Right atrium auricular region (tissue), 2 donors: ENCODE measurements around the gene RERE. TPM values are rescaled to one million over a fixed set of nuclear protein-coding genes. Genes with fewer than 3 reads are reported as not detected.
"Not testable (repeated sequence)": the region's sequence is repeated elsewhere in the genome, so short reads cannot be mapped to it uniquely, and the experiment has no call there.

ENCODE experiments used
- DNase-seq: peaks from one replicate; pipeline ENCODE4 v3.0.0-alpha.2; 2019; ENCODE audit warnings: low spot score
- H3K27ac ChIP-seq, 2 donors: fragments of 200-600 bp; sonication (generic); 1 replicate in 1 of 2; 2 replicates in 1 of 2; pipeline ENCODE4 v1.5.1; 2016 to 2019
- H3K27me3 ChIP-seq, 2 donors: fragments of 200-600 bp; sonication (generic); one replicate each; pipeline versions ENCODE4 v1.5.1 to v1.6.0; 2017 to 2019
- H3K36me3 ChIP-seq: fragments of 200-600 bp; sonication (generic); one replicate; pipeline ENCODE4 v1.5.1; 2016
- H3K4me1 ChIP-seq, 2 donors: fragments of 200-600 bp; sonication (generic); one replicate each; pipeline versions ENCODE4 v1.5.1 to v1.6.0; 2017 to 2019
- H3K4me3 ChIP-seq, 2 donors: fragments of 200-600 bp; sonication (generic); 1 replicate in 1 of 2; 2 replicates in 1 of 2; pipeline ENCODE4 v1.5.1; 2017 to 2019; ENCODE audit warnings: mild to moderate bottlenecking in 1 of 2, moderate library complexity in 1 of 2
- H3K9me3 ChIP-seq, 2 donors: fragments of 200-600 bp; sonication (generic); one replicate each; pipeline ENCODE4 v1.5.1; 2019
- total RNA-seq, 2 donors: library from RNA; depleted of rRNA; stranded (reverse); fragments of >200 nt; gene quantifications; one replicate each; pipeline ENCODE4 v1.1.0, GENCODE V29; 2016
- TF ChIP-seq, protein P1 (sequence below), 2 donors: fragments of 200-600 bp; sonication (generic); IDR thresholded peaks; one replicate each; pipeline ENCODE4 v1.5.1; 2019; ENCODE audit warnings: antibody characterized with exemption in 2 of 2

RERE gene
- total RNA-seq, 2 donors from 2014 or later: 99.8 to 125 TPM

DNA sequence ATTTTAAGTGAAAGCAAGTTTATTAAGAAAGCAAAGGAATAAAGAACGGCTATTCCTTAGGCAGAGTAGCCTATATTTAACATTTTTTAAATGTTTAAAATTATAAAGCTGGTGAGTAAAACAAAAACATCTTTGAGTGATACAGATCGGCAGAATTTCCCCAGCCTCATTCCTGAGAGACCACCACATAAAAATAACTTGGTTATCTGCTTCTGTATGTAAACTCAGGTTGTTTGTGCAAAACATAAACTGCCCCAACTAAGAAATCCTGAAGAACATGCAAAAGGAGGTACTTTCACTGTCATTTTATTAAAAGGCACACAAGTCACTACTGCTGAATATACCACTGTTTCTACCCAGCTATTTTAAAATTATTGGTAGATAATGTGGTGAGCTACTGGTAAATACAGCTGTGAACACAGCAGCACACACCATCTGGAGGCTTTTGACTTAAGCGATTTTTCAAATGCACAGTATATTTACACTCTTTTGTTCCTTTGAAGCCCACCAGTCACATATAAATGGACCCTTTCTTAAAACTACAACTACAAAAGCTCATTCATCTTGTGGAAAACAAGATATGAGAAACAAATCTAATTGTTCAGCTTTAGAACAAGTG is 119.3 kb downstream of the RERE start:
- Histone ChIP-seq H3K27me3 (no peaks in the 10 kb centered on the region), H3K27ac (no peak overlapping the region), H3K4me3 (no peak overlapping the region), H3K4me1 (peaks cover 0 to 33% of the 10 kb centered on the region in 2 donors), H3K9me3 (no peaks in the 10 kb centered on the region), H3K36me3 (no peaks in the 10 kb centered on the region)
- no peak for DNase-seq
- TF ChIP-seq, protein P1, sequence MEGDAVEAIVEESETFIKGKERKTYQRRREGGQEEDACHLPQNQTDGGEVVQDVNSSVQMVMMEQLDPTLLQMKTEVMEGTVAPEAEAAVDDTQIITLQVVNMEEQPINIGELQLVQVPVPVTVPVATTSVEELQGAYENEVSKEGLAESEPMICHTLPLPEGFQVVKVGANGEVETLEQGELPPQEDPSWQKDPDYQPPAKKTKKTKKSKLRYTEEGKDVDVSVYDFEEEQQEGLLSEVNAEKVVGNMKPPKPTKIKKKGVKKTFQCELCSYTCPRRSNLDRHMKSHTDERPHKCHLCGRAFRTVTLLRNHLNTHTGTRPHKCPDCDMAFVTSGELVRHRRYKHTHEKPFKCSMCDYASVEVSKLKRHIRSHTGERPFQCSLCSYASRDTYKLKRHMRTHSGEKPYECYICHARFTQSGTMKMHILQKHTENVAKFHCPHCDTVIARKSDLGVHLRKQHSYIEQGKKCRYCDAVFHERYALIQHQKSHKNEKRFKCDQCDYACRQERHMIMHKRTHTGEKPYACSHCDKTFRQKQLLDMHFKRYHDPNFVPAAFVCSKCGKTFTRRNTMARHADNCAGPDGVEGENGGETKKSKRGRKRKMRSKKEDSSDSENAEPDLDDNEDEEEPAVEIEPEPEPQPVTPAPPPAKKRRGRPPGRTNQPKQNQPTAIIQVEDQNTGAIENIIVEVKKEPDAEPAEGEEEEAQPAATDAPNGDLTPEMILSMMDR (IDR thresholded peaks at IDR 0.05): no peak

DNA sequence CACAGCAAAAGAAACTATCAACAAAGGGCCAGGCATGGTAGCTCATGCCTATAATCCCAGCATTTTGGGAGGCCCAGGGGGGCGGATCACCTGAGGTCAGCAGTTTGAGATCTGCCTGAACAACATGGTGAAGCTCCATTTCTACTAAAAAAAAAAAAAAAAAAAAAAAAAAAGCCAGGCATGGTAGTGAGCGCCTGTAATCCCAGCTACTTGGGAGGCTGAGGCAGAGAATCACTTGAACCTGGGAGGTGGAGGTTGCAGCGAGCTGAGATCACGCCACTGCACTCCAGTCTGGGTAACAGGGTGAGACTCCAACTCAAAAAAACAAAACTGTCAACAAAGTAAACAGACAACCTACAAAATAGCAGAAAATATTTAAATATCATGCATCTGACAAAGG is 122.0 kb downstream of the RERE start:
- peaks cover 0 to 16% of the 10 kb centered on the region in 2 donors for H3K4me1 ChIP-seq
- H3K9me3 ChIP-seq, H3K4me3 ChIP-seq, H3K27me3 ChIP-seq, H3K27ac ChIP-seq, DNase-seq, H3K36me3 ChIP-seq: not testable (repeated sequence)

DNA sequence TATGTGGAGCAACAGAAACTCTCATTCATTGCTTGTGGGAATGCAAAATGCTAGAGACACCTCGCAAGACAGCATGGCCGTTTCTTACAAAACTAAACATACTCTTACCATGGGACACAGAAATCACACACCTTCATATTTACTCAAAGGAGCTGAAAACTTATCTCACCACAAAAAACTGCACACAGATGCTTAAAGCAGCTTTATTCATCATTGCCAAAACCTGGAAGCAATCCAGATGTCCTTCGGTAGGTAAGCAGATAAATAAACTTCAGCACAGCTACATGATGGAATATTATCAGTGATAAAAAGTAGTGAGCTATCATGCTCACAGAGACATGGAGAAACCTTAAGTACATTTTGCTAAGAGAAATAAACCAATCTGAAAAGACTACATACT is 124.3 kb downstream of the RERE start:
- no peaks in the 10 kb centered on the region for H3K36me3 ChIP-seq
- H3K4me1 ChIP-seq: peaks cover 0 to 10% of the 10 kb centered on the region in 2 donors
- no peaks in the 10 kb centered on the region for H3K9me3 ChIP-seq
- TF ChIP-seq, protein P1 (IDR thresholded peaks at IDR 0.05): no peak
- H3K27me3 ChIP-seq: no peaks in the 10 kb centered on the region
- no peak overlapping the region for H3K4me3 ChIP-seq
- H3K27ac ChIP-seq: no peak overlapping the region
- no peak for DNase-seq

DNA sequence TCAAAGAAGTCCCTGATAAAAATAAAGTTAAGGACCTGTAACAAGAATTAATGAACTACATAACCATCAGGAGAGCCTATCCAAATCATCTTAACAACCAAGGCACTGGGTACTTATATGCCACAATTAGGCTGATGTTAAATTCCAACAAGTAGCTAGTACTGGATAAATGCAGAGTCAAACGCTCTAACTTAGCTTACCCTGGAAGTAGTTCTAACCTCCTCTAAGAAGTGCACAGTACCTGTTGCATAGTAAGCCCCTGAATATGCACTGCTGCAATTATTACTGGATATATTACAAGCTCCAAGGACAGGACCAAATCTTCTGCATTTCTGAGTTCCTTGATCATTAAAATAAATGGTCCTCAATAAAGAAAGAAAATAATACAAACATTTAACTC is 125.8 kb downstream of the RERE start:
- DNase-seq: no peak
- Histone ChIP-seq H3K9me3 (no peaks in the 10 kb centered on the region), H3K4me3 (no peak overlapping the region), H3K4me1 (peaks cover 0 to 16% of the 10 kb centered on the region in 2 donors), H3K36me3 (no peaks in the 10 kb centered on the region), H3K27me3 (no peaks in the 10 kb centered on the region), H3K27ac (no peak overlapping the region)
- TF ChIP-seq, protein P1 (IDR thresholded peaks at IDR 0.05): no peak

DNA sequence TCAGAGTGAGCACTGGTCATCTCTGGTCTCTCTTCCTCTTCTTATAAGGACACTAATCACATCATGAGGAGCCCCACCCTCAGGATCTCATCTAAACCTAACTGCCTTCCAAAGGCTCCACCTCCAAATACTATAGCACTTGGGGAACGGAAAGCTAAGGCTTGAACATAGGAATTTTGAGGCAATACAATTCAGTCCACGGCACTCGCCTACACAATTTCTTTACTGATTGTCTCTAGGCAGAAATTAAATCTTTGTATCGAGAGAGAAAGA is 127.3 kb downstream of the RERE start:
- Histone ChIP-seq H3K9me3 (no peaks in the 10 kb centered on the region), H3K4me3 (no peak overlapping the region), H3K27me3 (no peaks in the 10 kb centered on the region), H3K27ac (no peak overlapping the region), H3K36me3 (no peaks in the 10 kb centered on the region), H3K4me1 (peaks cover 0 to 19% of the 10 kb centered on the region in 2 donors)
- no peak for DNase-seq
- TF ChIP-seq, protein P1 (IDR thresholded peaks at IDR 0.05): no peak

DNA sequence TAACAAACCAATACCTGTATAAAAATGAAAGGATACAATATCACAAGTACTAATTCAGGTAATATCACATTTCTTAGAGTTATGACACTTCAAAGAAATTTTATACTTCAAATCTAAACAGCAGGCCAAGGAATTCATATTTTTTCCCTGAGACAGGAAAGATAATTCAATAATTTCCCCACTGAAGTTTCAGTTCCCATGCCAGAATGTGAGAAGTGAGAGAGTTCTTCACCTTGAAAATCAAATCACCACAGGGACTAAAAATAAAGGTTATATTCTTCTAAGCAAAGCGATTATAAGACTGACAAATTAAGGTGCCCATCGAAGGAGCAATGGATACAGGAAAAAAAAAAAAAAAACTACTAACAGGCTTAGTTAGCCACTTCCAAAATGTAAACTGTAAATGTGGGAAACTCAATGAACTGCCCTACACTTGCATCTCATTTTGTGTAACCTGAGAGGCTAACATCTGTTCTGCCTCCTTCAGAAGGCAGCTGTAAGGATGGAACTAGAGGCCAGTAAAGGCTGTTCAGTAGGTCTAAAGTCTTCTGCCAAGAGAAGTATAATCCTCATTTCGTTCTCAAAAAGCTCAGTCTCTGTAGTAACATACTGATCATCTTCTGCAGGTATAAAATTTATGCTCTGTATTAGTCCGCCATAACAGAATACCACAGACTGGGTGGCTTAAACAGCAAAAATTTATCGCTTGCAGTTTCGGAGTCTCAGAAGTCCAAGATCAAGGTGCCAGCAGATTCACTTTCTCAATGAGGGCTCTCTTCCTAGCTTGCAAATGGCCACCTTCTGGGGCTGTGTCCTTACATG is 127.8 kb downstream of the RERE start:
- TF ChIP-seq, protein P1 (IDR thresholded peaks at IDR 0.05): no peak
- no peak overlapping the region for H3K27ac ChIP-seq
- no peaks in the 10 kb centered on the region for H3K9me3 ChIP-seq
- no peak overlapping the region for H3K4me3 ChIP-seq
- H3K4me1 ChIP-seq: peaks cover 0 to 19% of the 10 kb centered on the region in 2 donors
- H3K36me3 ChIP-seq: no peaks in the 10 kb centered on the region
- H3K27me3 ChIP-seq: no peaks in the 10 kb centered on the region
- DNase-seq: no peak
